ENCODE data around the gene SPATA13.

- TF ChIP-seq CTCF (IDR thresholded peaks at IDR 0.05; ENCODE audit: poor library complexity) (no peak), EZH2phosphoT487 (IDR thresholded peaks at IDR 0.05; ENCODE audit: low read depth, severe bottlenecking, unreplicated experiment) (no peak)
Observed at GRCh38 chr13:24348385-24348784, 187.9 kb downstream of the SPATA13 start.
